ENCODE data around the gene AP3B1.

Gene AP3B1

DNA sequence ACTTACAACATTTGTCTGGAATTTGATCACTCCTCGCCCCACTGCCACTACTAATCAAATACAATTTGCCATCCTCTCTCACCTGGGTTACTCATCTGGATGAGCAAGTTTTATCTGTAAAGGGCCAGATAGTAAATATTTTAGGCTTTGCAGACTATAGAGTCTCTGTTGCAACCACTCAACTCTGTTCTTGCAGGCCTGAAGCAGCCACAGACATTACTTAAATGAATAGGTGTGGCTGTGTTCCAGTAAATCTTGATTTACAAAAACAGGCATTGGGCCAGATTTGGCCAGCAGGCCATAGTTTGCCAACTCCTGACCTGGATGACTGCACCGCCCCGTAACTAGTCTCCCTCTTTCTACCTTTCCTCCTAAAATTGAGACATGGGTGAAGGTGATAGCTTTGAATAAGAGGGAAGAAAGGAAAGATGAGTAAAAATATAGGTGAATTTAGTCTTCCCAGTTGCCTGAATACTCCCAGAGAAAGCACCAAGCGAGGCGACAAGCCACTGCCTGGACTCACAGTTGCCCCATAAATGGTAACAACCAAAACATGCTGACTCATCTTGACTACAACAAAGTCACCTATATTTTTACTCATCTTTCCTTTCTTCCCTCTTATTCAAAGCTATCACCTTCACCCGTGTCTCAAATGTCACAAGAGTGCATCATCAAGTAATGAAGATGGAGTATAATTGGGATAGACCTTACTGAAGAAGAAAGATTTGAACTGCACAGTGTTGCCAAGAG, 33.4 kb upstream of the AP3B1 start:
- Histone ChIP-seq H3K4me2 (ENCODE audit: low read length) (no peak overlapping the region), H4K20me1 (ENCODE audit: insufficient read depth, low read length) (no peaks in the 10 kb centered on the region), H2AFZ (ENCODE audit: low read length) (no peak overlapping the region), H3K9me2 (ENCODE audit: low read depth, low read length) (no peaks in the 10 kb centered on the region), H3K27me3 (ENCODE audit: insufficient read depth, low read length) (no peaks in the 10 kb centered on the region), H3K4me1 (ENCODE audit: insufficient read depth, low read length, severe bottlenecking) (no peaks in the 10 kb centered on the region), H3K4me3 (ENCODE audit: low read depth, low read length, poor library complexity, severe bottlenecking) (no peak overlapping the region), H3K79me2 (ENCODE audit: insufficient read depth, low read length) (no peaks in the 10 kb centered on the region), H3K27ac (ENCODE audit: low read depth, low read length, poor library complexity, severe bottlenecking) (no peak overlapping the region), H3K36me3 (ENCODE audit: insufficient read depth, low read length) (no peaks in the 10 kb centered on the region), H3K9me3 (ENCODE audit: low read length) (no peaks in the 10 kb centered on the region), H3K9ac (ENCODE audit: low read length) (no peak overlapping the region), H3F3A (ENCODE audit: insufficient read depth, low read length) (no peaks in the 10 kb centered on the region)
- no peak for TF ChIP-seq EZH2 (IDR thresholded peaks at IDR 0.05; ENCODE audit: borderline replicate concordance, low read length)
- TF ChIP-seq, protein P1, sequence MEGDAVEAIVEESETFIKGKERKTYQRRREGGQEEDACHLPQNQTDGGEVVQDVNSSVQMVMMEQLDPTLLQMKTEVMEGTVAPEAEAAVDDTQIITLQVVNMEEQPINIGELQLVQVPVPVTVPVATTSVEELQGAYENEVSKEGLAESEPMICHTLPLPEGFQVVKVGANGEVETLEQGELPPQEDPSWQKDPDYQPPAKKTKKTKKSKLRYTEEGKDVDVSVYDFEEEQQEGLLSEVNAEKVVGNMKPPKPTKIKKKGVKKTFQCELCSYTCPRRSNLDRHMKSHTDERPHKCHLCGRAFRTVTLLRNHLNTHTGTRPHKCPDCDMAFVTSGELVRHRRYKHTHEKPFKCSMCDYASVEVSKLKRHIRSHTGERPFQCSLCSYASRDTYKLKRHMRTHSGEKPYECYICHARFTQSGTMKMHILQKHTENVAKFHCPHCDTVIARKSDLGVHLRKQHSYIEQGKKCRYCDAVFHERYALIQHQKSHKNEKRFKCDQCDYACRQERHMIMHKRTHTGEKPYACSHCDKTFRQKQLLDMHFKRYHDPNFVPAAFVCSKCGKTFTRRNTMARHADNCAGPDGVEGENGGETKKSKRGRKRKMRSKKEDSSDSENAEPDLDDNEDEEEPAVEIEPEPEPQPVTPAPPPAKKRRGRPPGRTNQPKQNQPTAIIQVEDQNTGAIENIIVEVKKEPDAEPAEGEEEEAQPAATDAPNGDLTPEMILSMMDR (IDR thresholded peaks at IDR 0.05; ENCODE audit: low read length), result no peak

- H3K27me3 ChIP-seq (ENCODE audit: insufficient read depth, low read length), result no peaks in the 10 kb centered on the region
- H2AFZ ChIP-seq (ENCODE audit: low read length), result no peak overlapping the region
- no peak for TF ChIP-seq EZH2 (IDR thresholded peaks at IDR 0.05; ENCODE audit: borderline replicate concordance, low read length)
- TF ChIP-seq, protein P1 (IDR thresholded peaks at IDR 0.05; ENCODE audit: low read length), result no peak
- H3K4me2 ChIP-seq (ENCODE audit: low read length), result no peak overlapping the region
- no peaks in the 10 kb centered on the region for H3K4me1 ChIP-seq (ENCODE audit: insufficient read depth, low read length, severe bottlenecking)
- H4K20me1 ChIP-seq (ENCODE audit: insufficient read depth, low read length), result no peaks in the 10 kb centered on the region
- no peaks in the 10 kb centered on the region for H3K9me3 ChIP-seq (ENCODE audit: low read length)
- H3K4me3 ChIP-seq (ENCODE audit: low read depth, low read length, poor library complexity, severe bottlenecking), result no peak overlapping the region
- H3K36me3 ChIP-seq (ENCODE audit: insufficient read depth, low read length), result no peaks in the 10 kb centered on the region
- no peak overlapping the region for H3K9ac ChIP-seq (ENCODE audit: low read length)
- H3K27ac ChIP-seq (ENCODE audit: low read depth, low read length, poor library complexity, severe bottlenecking), result no peak overlapping the region
- no peaks in the 10 kb centered on the region for H3K79me2 ChIP-seq (ENCODE audit: insufficient read depth, low read length)
- H3K9me2 ChIP-seq (ENCODE audit: low read depth, low read length), result no peaks in the 10 kb centered on the region
- no peaks in the 10 kb centered on the region for H3F3A ChIP-seq (ENCODE audit: insufficient read depth, low read length)
These were observed 32.4 kb upstream of the AP3B1 start for GRCh38 chr5:78326930-78327329.

- Histone ChIP-seq H3K27me3 (ENCODE audit: insufficient read depth, low read length) (no peaks in the 10 kb centered on the region), H3K9ac (ENCODE audit: low read length) (no peak overlapping the region), H4K20me1 (ENCODE audit: insufficient read depth, low read length) (no peaks in the 10 kb centered on the region), H3K79me2 (ENCODE audit: insufficient read depth, low read length) (no peaks in the 10 kb centered on the region), H3K36me3 (ENCODE audit: insufficient read depth, low read length) (no peaks in the 10 kb centered on the region), H3K9me3 (ENCODE audit: low read length) (no peaks in the 10 kb centered on the region), H3K4me3 (ENCODE audit: low read depth, low read length, poor library complexity, severe bottlenecking) (no peak overlapping the region), H3F3A (ENCODE audit: insufficient read depth, low read length) (no peaks in the 10 kb centered on the region), H2AFZ (ENCODE audit: low read length) (no peak overlapping the region), H3K27ac (ENCODE audit: low read depth, low read length, poor library complexity, severe bottlenecking) (no peak overlapping the region), H3K9me2 (ENCODE audit: low read depth, low read length) (no peaks in the 10 kb centered on the region), H3K4me2 (ENCODE audit: low read length) (no peak overlapping the region), H3K4me1 (ENCODE audit: insufficient read depth, low read length, severe bottlenecking) (peaks cover 3% of the 10 kb centered on the region)
- no peak for TF ChIP-seq EZH2 (IDR thresholded peaks at IDR 0.05; ENCODE audit: borderline replicate concordance, low read length)
- TF ChIP-seq, protein P1 (IDR thresholded peaks at IDR 0.05; ENCODE audit: low read length), result no peak
These were observed 28.7 kb upstream of the AP3B1 start for GRCh38 chr5:78323241-78323640.

Data from OCI-LY1 (cell line).